CD4-positive, alpha-beta T cell treated with Interleukin-17A for 4 hours (primary cell): Measurements from ENCODE around the gene BTN3A1.

Source experiments
- DNase-seq: peaks from one replicate; pipeline ENCODE4 v3.0.0-alpha.2; 2020; ENCODE audit warnings: mixed read lengths

Gene BTN3A1

DNA sequence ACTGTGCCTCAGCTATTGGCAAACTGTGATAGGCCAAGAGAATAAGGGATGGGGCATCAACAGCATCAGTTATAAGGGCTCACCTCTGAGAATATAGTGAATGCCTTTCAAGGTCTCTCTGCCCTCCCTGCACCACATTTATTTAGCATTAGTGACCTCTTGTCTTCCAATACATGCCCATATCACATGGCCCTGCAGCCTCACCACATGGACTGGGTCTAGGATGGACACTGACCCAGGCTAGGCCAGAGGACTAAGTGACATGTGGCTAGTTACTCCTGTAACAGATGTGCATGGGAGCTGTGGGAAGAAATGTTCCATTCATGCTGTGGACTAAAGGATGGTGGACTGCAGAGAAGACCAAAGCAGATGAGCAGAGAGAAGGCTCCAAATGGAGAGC, 22.3 kb upstream of the BTN3A1 start:
- DNase-seq, result no peak

- DNase-seq, result no peak
These were observed 21.8 kb upstream of the BTN3A1 start for GRCh38 chr6:26380256-26380655.

- DNase-seq, result no peak
These were observed 20.0 kb upstream of the BTN3A1 start for GRCh38 chr6:26382121-26382520.

DNA sequence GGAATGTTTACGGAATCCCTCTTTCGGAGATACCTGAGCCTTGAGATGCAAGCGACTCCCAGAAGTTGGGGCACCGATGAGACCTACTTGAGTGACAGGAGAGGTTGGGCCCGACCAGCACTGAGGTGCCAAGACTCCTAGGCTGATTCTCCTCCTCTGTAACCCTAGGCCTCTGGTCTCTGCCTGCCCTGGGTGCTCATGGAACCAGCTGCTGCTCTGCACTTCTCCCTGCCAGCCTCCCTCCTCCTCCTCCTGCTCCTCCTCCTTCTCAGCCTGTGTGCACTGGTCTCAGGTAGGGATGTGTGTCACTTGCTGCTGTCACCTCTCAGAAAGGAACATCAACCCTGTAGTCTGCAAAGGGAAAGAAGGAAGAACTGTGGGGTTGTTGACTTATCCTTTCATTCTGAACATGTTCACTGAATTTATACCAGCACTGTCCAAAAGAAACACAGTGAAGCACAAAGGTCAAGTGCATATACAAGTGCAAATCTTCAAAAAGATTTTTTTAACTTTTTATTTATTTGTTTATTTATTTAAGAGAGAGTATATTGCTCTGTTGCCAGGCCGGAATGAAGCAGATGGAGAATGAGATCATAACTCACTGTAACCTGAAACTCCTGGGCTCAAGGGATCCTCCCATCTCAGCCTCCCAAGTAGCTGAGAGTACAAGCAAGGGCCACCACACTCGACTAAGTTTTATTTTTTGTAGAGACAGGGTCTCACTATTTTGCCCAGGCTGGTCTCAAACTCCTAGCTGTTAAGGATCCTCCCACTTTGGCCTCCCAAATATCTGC, 18.3 kb upstream of the BTN3A1 start:
- peak; percentile 41 for DNase-seq

GRCh38 chr6:26385734-26386125, 16.3 kb upstream of the BTN3A1 start:
- no peak for DNase-seq

- DNase-seq, result no peak
These were observed 14.5 kb upstream of the BTN3A1 start for GRCh38 chr6:26387565-26387964.

DNA sequence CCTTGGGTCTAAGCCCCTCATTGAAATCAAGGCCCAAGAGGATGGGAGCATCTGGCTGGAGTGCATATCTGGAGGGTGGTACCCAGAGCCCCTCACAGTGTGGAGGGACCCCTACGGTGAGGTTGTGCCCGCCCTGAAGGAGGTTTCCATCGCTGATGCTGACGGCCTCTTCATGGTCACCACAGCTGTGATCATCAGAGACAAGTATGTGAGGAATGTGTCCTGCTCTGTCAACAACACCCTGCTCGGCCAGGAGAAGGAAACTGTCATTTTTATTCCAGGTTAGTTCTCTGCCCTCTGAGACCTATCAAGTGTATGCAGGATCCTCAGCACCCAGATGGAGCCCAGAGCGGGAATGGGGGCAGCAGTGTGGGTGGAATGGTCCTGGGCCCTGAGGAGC, 14.1 kb upstream of the BTN3A1 start:
- no peak for DNase-seq

- DNase-seq, result no peak
These were observed 13.6 kb upstream of the BTN3A1 start for GRCh38 chr6:26388441-26388840.

GRCh38 chr6:26389349-26389894, 12.7 kb upstream of the BTN3A1 start:
- no peak for DNase-seq

GRCh38 chr6:26390531-26390930, 11.5 kb upstream of the BTN3A1 start:
- no peak for DNase-seq

DNA sequence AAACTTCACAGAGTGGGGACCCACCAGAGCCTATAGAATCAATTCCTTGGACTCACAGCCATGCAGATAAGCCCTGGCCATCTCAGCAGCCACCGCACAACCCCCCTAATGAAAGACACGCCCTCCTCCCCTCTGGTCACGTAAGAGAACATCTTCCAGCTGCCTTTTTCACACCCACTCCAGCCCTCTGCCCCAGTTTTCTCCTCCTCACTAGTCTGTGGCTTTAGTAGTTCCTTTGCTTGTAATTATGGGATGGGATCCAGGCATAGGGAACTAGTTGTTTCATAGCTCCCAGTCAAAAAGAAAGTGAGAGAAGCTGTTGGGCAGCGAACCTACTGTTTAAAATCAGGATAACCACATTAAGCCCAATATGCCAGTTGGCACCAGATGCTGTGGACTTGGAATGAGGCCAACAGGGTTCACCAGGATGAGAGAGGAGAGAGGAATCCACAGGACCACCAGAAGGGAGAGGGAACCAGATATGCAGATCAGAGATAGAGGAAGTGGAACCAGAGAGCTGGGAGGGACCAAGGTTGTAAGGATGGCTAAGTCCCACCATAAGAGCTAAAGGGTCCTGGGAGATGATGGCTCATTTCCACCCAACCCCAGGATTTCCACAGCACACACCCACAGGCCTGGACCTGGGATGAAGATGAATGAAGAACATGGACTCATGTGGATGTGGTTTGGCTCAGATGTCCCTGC, 9.0 kb upstream of the BTN3A1 start:
- DNase-seq, result no peak

GRCh38 chr6:26394289-26394688, 7.8 kb upstream of the BTN3A1 start:
- DNase-seq, result no peak

DNA sequence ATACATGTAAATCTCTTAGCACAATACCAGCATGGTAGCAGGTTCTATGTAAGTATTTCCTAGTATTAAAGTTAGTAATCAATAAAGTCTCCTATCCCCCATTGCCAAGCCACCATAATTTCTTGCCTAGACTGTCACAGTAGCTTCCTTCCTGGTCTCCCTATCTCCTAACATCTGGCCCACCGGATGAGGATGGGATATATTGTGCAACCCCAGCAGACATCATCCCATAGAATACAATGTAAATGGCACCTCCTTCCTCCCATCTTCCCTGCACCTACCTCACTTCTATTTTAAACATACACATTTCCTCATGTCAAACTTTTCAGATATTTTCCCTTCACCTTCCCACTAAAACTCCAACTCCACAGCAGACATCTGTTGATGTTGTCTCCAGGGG, 3.5 kb upstream of the BTN3A1 start:
- no peak for DNase-seq

GRCh38 chr6:26400626-26401025, 1.4 kb upstream of the BTN3A1 start:
- DNase-seq, result peak; percentile 10

DNA sequence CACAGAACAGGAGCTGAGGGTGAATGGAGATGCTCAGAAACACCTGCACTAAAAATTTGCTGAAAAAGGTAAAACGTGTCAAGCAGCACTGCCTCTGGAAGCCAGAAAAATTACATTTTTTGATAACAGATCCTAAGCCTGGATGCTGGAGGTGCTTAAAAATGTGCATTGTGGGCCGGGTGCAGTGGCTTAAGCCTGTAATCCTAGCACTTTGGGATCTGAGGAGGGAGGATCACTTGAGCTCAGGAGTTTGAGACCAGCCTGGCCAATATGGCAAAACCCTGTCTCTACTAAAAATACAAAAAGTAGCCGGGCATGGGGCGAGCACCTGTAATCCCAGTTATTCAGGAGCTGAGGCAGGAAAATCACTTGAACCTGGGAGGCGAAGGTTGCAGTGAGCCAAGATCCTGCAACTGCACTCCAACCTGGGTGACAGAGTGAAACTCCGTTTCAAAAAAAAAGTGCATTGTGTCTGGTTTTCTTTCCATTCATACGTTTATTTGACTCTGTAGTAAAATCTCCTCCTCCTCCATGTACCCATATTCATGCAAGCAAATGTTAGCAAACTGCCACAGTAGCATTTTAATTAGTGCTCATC, 587 bp upstream of the BTN3A1 start:
- DNase-seq, result peak; percentile 3

DNA sequence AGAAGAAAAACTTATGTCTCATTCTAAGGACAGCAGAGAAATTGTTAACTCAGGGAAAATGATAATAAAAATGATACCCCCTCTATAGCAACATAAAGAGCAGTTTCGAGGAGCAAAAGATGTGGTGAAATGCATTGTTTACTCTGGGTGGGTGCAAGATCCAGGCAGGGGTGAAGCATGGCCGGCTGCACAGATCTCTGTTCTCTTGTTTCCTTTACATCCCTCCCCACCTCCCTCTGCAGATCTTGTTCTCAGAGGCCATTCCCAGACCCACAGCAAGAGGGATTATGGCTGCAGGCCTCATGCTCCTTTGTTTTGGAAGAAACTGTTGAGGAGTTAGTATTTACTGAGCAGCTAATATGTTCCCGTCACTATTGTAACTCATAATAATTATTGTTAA, 1.8 kb downstream of the BTN3A1 start:
- DNase-seq, result peak; percentile 12

DNA sequence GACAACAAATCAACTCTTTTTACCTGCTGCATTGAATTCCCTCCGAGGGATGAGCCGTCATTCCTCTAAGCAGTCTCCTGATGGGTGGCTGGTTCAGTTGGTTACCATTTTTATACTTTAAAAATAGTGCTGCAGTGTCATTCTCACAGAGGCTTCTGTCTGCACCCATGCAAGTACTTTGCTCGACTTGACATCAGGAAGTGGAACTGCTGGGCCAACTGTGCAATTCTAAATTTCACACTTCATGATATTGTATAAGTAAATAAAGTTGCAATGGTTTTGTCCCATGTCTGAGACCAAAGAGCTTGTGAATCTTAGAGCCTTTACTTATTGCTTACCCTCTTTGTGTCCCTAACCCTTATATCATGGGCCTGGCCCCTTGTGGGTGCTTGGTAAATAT, 2.5 kb downstream of the BTN3A1 start:
- DNase-seq, result peak; percentile 20

DNA sequence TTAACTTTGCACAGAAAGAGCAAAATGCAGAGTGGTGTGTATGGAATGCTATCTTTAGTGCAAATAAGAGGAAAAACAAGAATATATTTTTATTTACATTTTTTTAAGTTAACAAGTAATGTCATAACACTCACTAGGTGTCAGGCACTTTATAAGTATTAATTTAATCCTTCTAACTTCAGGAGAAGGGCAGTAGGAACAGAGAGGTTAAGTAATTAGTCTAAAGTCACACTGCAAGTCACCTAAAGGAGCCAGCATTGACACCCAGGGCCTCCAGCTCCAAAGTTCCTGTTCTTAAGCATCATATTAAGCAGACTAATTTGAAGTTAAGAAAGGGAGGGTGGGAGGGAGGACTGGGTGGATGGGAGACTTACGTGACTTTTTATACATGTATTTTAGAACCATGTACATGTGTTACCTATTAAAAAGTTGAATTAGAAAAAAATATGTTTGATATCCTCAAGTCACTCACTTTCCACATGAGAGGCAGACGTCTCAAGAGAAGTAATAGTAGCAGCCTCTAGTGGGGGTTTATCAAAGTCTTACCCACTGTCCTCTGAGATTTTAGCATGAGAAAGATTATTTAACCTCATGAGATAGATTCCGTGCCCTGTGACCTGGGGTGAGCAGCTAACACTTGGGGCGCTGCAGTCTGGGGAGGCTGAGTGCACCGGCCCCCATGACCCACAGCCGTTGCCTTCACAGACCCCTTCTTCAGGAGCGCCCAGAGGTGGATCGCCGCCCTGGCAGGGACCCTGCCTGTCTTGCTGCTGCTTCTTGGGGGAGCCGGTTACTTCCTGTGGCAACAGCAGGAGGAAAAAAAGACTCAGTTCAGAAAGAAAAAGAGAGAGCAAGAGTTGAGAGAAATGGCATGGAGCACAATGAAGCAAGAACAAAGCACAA, 7.0 kb downstream of the BTN3A1 start:
- no peak for DNase-seq

DNA sequence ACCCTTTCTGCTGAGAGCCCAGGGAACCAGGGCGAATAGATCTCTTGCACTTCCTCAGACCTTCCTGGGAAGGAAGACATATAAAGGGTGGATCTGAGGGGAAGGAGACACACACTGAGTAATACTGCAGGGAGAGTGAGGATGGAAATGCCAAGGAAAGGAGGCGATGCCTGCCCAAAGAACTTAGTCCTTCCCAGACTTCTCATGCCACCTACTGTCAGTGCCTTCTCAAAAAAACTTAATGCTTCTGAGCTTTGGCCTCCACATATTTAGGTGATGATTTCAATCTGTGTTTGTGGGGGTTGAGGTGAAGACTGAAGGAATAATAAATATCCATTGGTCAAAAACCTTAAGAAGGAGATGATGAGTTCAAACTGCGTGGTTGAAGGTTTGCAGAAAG, 9.7 kb downstream of the BTN3A1 start:
- no peak for DNase-seq

- DNase-seq, result no peak
These were observed 10.2 kb downstream of the BTN3A1 start for GRCh38 chr6:26412228-26412627.

GRCh38 chr6:26412954-26413353, 10.9 kb downstream of the BTN3A1 start:
- DNase-seq, result no peak

DNA sequence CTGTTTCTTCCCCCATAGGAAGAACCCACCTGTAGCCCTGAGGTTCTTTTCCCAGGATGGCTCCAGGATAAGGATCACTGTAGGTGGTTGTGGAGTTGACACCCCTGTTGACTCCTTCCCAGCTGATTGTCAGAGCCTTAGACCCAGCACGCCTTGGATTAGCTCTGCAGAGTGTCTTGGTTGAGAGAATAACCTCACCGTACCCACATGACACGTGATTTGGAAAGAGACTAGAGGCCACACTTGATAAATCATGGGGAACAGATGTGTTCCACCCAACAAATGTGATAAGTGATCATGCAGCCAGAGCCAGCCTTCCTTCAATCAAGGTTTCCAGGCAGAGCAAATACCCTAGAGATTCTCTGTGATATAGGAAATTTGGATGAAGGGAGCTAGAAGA, 12.2 kb downstream of the BTN3A1 start:
- no peak for DNase-seq
